Spleen (tissue), 10 donors: ENCODE data around the gene PRPS1L1. TPM values are rescaled to one million over a fixed set of nuclear protein-coding genes. Genes with fewer than 3 reads are reported as not detected.

ENCODE experiments used
- polyA plus RNA-seq, 3 donors: library from polyadenylated mRNA; stranded (reverse); fragments of 200-250 nt; gene quantifications; one replicate each; pipeline ENCODE4 v1.2.1, GENCODE V29; 2013
- total RNA-seq, 7 donors: library from RNA; depleted of rRNA in 3 of 7; stranded (reverse); fragments of >200 nt in 3 of 7; fragmentation: NEBNext Ultra II Directional in 4 of 7; extraction: Animal tissue kit (Norgen Biotek cat#: 25700) in 4 of 7; gene quantifications; one replicate each; pipeline versions ENCODE4 v1.1.0 to v1.2.1, GENCODE V29; 2016 to 2021
- donor health status: healthy with polysubstance abuse.
- donor health status: DM: no; HTN: no; CAD: no; lungs with moderate emphysema.
- donor health status: DM: no; HTN: no; CAD: no.
- donor health status: Bipolar disorder and iron deficiency.
- donor health status: healthy.
- donor health status: DM: no; HTN: no; CAD: no.
- donor health status: DM: yes; HTN: yes; CAD: no.

PRPS1L1 gene
- total and polyA plus RNA-seq, 10 donors: not detected

Other genes with a start within 250 kb of the PRPS1L1 start
- gene SNX13, start 87.4 kb downstream of the PRPS1L1 start, total RNA-seq: 10 to 100 TPM; 42.3 to 79.8 (median 57.3) TPM
- 1 to 10 TPM; 5.7 to 6.7 (median 5.8) TPM for gene SNX13, start 87.4 kb downstream of the PRPS1L1 start, polyA plus RNA-seq